NCI-H2227 (cell line): Measurements from ENCODE around the gene GSPT2.
A peak's percentile ranks its signal among the peaks of the same experiment; 100 is the strongest.
"Not testable (repeated sequence)": the region's sequence is repeated elsewhere in the genome, so short reads cannot be mapped to it uniquely, and the experiment has no call there.

ENCODE experiments used
- DNase-seq: peaks from one replicate; lab custom pipeline; 2025; ENCODE audit not compliant: unreplicated experiment; lab: John Stamatoyannopoulos, UW

GSPT2 gene

DNA sequence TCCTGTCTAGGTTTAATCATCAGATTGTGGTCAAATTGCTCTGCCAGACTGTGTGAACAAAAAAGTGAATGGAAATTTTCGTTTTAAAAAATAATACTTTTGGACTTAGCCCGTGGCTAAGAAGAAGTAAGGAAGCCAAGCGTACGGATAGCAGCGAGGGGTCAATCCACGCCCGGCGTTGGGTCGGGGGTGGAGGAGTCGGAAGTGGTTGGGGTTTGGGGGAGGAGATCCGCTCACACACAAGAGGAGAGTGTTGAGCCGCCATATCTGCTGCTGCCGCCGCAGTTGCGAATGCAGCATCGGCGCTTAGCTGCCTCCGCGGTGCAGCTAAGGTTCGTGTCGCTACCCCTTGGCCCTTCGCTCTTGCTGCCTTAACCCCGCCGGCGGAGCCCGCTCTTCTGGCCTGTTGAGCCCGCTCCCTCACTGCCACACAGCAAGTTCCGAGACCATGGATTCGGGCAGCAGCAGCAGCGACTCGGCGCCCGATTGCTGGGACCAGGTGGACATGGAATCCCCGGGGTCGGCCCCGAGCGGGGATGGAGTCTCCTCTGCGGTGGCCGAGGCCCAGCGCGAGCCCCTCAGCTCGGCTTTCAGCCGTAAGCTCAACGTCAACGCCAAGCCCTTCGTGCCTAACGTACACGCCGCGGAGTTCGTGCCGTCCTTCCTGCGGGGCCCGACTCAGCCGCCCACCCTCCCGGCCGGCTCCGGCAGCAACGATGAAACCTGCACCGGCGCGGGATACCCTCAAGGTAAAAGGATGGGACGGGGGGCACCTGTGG, at the start of gene GSPT2:
Gene GSPT2 (plus strand): TSS at position 264 of the 779 bp plus-strand sequence. CDS start 185 bp downstream, at position 449.
- peak; percentile 86 for DNase-seq

DNA sequence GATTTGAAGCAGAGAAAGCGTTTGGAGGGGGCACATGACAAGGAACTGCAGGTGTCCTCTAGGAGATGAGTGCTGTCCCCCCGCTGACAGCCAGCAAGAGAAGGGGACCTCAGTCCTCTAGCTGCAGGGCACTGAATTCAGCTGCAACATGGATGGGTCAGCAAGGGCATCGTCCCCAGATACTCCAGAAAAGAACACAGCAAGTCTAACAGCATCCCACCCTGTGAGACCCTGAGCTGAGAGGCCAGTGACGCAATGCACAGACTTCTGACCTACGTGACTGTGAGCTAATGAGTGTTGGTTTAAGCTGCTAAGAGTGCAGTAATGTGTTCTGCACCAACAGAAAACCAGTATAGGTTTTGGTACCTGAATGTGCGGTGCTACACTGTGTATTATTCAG, 49.0 kb upstream of the GSPT2 start:
- DNase-seq: no peak

DNA sequence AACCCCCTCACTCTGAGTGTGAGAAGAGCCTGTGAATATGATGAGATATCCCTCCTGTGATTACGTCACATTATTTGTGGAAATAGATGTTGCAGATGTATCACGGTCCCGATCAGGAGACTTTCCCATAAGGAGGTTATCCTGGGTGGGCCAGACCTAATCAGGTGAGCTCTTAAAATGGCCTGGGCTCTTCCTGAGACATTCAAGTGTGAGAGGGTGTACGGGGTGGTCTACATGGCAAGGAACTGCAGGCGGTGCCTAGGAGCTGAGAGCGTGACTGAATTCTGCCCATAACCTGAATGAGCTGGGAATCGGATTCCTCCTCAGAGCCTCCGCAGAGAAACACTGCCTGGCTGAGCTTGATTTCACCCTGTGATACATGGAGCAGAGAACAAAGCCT, 45.8 kb upstream of the GSPT2 start:
- no peak for DNase-seq

DNA sequence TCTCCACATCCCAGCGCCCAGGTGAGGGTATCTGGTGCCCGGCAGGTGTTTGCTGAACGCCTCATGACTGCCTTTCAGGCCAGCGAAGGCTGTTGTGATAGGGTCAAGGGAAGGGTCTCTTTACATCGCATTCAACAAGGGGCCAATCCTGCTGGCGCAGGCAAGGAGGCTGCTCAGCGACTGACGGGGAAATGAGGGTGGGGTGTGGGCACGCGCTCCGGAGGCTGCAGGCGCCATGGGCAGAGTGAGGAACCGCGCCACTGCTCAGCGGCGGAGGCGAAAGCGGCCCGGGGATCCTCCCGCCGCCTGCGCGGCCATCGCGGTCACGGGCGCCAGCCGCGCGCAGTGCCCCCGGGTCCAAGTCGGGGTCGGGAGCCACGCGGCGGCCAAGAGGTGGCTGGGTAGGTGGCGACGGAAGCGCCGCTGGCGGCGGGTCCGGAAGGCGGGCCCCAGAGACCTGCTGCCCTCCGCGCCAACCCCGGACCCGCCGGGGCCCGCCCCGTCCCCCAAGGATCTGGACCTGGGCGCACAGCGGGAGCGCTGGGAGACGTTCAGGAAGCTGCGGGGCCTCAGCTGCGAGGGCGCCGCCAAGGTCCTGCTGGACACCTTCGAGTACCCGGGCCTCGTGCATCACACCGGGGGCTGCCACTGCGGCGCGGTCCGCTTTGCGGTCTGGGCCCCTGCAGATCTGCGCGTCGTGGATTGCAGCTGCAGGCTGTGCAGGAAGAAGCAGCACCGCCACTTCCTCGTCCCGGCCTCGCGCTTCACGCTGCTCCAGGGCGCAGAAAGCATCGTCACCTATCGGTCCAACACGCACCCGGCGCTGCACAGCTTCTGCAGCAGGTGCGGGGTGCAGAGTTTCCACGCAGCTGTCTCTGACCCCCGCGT, 32.7 kb upstream of the GSPT2 start, which contains the start of gene CENPVL1:
Gene CENPVL1 (plus strand): TSS at position 236 of the 888 bp plus-strand sequence. CDS start 0 bp downstream, at position 236.
- not testable (repeated sequence) for DNase-seq

DNA sequence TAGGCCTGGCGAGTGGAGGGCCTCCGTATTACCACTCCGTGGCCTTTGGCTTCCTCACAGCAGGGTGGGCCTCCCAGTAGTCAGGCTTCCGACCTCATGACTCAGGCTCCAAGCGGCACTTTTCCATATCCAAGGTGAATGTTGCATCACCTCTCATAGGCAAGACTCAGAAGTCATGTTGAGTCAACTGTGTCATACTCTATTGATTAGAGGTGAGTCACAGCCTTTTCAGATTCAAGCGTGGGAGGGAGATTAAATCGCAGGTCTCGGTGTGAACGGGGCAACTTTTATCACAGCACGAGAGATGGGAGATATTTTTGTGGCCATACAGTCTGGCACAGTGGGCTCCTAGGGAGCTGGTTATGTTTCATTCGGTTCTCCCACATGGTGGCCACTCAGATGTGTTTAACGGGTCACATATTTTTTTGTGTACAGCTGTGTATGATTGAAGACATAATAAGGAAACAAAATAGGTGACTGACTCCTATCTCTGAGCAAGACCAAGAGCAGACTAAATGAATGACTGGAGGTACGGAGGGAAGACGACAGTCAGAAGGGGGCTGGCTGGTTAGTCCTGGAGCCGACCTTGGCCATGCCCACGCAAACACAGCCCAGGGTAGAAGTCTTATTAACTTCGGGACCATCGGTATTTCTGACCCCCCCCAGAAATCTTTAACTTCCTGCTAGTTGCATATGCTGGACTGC, 30.1 kb upstream of the GSPT2 start:
- DNase-seq: not testable (repeated sequence)

DNA sequence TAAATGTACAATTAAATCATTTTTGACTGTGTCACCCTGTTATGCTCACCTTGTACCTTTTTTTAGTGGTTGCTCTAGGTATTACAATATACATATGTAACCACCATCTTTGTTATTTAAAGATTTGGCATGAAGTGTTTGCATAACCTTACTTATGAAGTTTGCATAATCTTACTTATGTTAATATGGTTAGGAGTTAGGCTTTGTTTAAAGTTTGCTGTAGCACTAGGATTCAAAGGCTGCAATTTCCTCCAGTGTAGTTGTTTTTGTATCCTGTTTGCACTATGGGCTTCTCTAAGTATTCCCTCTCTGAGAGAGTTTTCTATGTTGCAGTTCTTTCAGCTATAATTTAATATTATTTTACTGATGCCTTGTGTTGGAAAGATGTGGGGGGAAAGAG, 15.0 kb upstream of the GSPT2 start:
- no peak for DNase-seq

DNA sequence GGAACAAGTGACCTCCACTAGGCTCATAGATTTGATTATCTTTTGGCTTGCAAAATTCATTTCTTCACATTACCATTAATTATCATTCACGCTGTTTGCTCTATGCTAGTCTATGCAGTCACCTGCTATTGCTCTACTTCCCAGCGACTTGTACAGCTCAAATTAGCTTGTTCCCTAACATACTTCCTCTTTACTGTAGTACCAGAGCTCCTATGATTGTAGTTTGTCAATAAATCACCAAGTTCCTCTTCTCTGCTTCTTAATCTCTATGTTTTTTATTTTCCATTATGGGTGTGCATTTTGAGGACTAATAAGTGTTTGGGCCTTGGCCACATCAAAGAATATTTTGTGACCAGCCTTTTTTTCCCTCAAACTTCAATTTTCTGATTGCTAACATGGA, 6.2 kb upstream of the GSPT2 start:
- no peak for DNase-seq

DNA sequence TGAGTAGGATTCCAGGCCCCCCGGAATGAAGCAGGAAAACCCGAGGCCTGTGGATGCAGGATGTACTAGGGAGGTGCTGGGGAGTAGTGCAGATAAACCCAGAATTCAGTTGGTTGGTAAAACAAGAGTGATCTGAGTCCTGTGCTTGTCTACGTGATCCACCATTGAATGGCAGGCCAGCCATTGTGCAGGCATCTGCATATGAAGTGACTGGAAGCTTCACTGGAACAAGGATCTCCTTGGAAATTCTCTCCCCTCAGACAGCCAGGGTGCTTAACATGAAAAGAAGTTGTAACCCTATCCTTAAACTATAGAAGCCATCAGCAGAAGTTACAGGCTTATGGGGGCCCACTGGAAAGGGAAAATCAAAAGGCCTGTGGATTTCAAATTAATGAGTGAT, 656 bp upstream of the GSPT2 start:
- DNase-seq: no peak

DNA sequence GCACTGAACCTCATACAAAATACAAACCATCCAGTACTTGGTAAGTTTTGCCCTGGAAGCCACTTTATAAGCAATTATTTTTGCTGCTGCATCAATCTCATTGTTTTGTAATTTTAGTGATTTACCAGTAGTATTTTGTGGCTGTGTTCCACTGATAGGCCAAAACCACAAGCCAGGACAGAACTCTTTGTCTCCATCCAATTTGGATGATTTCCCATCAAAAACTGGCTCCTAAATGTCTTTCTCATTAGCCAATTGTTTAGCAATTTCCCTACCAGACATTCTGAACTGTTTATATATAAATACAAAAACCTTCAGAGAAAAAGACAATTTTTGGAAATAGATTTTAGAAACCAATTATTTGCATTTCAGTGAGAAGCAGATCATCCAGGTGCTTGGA, 4.4 kb downstream of the GSPT2 start:
- no peak for DNase-seq

DNA sequence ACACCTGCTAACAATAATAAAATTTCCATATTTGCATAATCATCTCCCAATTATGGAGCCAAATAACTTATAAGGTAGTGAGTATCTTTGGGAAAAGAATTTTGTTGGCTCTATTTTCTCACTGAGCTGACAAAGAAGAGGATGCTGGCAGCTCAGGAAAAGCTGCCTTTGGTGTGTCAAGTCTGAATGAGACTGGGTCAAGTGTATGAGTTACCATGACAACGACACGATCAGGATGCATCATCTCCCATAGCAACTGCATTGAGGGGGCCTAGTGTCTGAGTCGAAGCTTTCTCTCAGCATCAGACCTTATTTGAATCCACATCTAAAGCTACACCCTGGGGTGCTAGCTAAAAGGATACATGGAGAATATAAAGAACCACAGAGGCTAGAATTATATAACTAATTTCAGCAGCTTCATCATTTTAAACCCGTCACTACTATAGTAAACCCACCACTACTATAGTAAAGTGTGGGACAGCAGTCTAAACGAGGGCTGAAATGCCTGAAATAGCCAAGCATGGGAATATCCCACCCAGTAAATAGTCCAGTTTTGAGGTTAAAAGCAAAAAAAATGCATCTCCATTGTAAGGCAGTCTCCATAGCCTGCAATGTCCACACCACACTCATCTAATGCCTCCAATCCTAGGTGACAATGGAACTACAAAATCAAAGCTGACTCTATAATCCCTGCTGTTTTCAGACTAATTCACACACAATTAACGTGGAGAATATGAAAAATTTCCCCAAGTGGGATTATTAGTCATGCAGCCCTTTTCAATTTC, 16.0 kb downstream of the GSPT2 start:
- peak; percentile 89 for DNase-seq

DNA sequence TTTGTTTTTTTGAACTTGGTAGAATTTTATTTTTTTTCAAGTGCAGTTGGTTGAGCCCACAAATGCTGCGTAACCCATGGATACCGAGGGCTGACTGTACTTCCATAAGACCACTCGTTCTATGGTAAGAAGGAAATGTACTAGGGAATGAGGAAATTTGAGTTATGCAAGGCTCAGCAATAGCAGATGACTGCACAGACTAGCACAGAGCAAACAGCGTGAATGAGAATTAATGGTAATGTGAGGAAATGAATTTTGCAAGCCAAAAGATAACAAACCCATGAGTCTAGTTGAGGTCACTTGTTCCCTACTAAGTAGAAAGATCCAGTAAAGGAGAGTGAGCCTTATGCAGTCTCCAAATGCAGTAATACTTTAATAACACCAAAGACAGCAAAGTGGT, 17.4 kb downstream of the GSPT2 start:
- DNase-seq: no peak

DNA sequence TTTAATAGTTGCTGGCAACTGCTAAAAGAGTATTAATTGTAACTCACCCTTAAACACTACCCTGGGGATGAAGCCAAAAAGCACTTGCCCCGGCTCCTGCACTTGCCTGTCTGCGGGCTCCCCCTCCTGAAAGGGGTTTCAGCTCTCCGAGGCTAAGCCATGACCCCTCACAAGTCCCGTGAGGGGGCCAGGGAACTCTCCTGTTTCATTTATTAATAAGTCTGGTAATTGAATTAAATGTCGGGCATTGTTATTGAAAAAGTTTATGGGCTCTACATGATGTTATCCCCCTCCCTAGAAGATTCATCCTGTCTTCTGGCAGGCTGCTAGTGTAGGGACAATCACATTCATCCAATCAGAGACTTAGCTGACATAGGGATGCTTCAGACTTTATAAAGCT, 23.3 kb downstream of the GSPT2 start:
- DNase-seq: no peak

DNA sequence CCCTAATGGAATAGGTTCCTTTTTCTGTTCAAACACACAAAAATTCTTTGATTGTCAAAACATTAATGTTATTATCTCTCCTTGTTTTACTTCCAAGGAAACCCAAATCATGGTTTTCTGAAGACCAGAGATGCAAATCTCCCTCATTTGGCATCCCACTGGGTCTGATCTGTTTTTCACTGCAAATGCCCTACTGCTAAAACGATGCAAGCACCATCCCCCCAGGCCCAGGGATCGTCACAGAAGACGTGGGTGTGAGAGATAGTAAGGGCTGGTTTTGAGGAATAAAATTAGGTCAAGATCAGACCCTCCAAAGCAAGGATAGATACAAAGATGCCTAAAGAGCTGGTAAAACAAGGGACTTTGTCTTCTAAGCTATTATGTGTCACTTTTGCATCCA, 33.6 kb downstream of the GSPT2 start:
- DNase-seq: no peak

DNA sequence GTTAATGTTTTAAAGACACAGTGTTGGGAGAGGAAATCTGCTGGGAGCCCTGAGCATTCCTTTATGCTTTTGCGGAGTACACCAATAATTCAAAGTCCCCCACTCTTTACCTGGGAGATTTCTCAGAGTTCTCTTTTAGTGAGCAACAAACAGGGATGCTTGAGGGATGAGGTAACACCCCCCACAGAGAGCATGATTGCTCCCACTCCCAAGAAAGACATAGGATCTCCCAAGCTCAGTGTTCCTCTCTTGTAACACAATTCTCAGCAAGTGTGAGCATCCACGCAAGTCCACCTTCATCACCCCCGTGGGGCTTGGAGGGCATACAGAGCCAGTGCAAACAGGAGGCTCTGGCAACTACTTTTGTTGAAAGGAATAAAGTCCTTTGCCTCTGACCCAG, 36.1 kb downstream of the GSPT2 start:
- DNase-seq: no peak

DNA sequence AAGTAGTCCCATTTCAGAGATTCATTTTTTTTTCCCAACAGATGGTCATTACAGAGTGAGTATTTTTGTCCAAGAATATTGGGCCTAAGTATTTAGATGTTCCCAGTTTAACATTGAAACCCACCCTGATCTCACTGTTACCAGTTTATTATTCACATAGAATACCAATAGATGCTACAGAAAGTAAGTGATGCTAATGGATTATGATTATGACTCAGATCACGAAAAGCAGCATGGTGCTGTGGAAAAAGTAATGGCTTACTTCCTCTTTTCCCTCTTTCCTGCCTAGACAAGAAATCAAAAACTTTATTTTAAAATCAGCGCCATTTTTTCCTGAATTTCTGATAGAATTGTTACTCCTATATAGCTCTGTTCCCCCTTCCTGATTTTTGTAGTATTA, 51.9 kb downstream of the GSPT2 start:
- DNase-seq: no peak
